GM23338 (cell line): ENCODE measurements around the gene LAMA4. TPM values are rescaled to one million over a fixed set of nuclear protein-coding genes. Genes with fewer than 3 reads are reported as not detected.

Experiments used
- ATAC-seq: fragments of 200-7000 bp; cut with Tn5 transposase; 3 replicates; pipeline ENCODE4 v1.9.1; 2020
- DNase-seq: peaks from one replicate; pipeline ENCODE4 v3.0.0-alpha.2; 2015; ENCODE audit warnings: low spot score
- H2AFZ ChIP-seq: fragments of 200-600 bp; sonication (generic); 2 replicates; pipeline ENCODE4 v1.8.0; 2016; ENCODE audit warnings: antibody characterized with exemption, mild to moderate bottlenecking, moderate library complexity
- H3F3A ChIP-seq: fragments of 200-600 bp; sonication (generic); replicated peaks from 2 replicates; pipeline ENCODE4 v1.8.0; 2017; ENCODE audit warnings: antibody characterized with exemption, mixed run types, low read depth
- H3K27ac ChIP-seq: fragments of 200-600 bp; sonication (generic); 2 replicates; pipeline ENCODE4 v1.6.1; 2016; ENCODE audit warnings: low read depth
- H3K27me3 ChIP-seq: fragments of 200-600 bp; sonication (generic); 2 replicates; pipeline ENCODE4 v1.8.0; 2016; ENCODE audit warnings: mild to moderate bottlenecking, mixed run types, moderate library complexity; ENCODE audit not compliant: insufficient read depth
- H3K36me3 ChIP-seq: fragments of 200-600 bp; sonication (generic); 2 replicates; pipeline ENCODE4 v1.8.0; 2016; ENCODE audit warnings: mild to moderate bottlenecking; ENCODE audit not compliant: insufficient read depth
- H3K4me1 ChIP-seq: fragments of 200-600 bp; sonication (generic); 2 replicates; pipeline ENCODE4 v1.8.0; 2016; ENCODE audit warnings: mild to moderate bottlenecking, moderate library complexity; ENCODE audit not compliant: insufficient read depth
- H3K4me2 ChIP-seq: fragments of 200-600 bp; sonication (generic); 2 replicates; pipeline ENCODE4 v1.7.1; 2017; ENCODE audit warnings: mixed run types
- H3K4me3 ChIP-seq: fragments of 200-600 bp; sonication (generic); 2 replicates; pipeline ENCODE4 v1.6.1; 2016; ENCODE audit warnings: mixed run types
- H3K79me2 ChIP-seq: fragments of 200-600 bp; sonication (generic); replicated peaks from 2 replicates; pipeline ENCODE4 v1.8.0; 2017; ENCODE audit warnings: mild to moderate bottlenecking; ENCODE audit not compliant: insufficient read depth
- H3K9me2 ChIP-seq: fragments of 200-600 bp; sonication (generic); 2 replicates; pipeline ENCODE4 v1.8.0; 2017; ENCODE audit not compliant: insufficient read depth
- H4K20me1 ChIP-seq: fragments of 200-600 bp; sonication (generic); replicated peaks from 2 replicates; pipeline ENCODE4 v1.8.0; 2017; ENCODE audit warnings: mild to moderate bottlenecking; ENCODE audit not compliant: insufficient read depth
- H3K27ac Mint-ChIP-seq: 2 replicates; pipeline ENCODE4 v1.8.0; 2020; ENCODE audit warnings: inconsistent platforms, mild to moderate bottlenecking, moderate library complexity, mixed read lengths
- H3K27me3 Mint-ChIP-seq: 3 replicates; pipeline ENCODE4 v1.8.0; 2022; ENCODE audit warnings: low read depth, mild to moderate bottlenecking, moderate library complexity, mixed read lengths, inconsistent platforms; ENCODE audit not compliant: insufficient read depth, poor library complexity
- H3K36me3 Mint-ChIP-seq: 3 replicates; pipeline ENCODE4 v1.8.0; 2021; ENCODE audit warnings: low read depth, mild to moderate bottlenecking, inconsistent platforms, moderate library complexity, mixed read lengths
- H3K4me1 Mint-ChIP-seq: 3 replicates; pipeline ENCODE4 v1.8.0; 2020; ENCODE audit warnings: mild to moderate bottlenecking, inconsistent platforms, mixed read lengths
- H3K4me3 Mint-ChIP-seq: 3 replicates; pipeline ENCODE4 v1.8.0; 2021; ENCODE audit warnings: moderate library complexity, mild to moderate bottlenecking, inconsistent platforms, mixed read lengths
- H3K9me3 Mint-ChIP-seq: 3 replicates; pipeline ENCODE4 v1.8.0; 2020; ENCODE audit warnings: moderate library complexity, mild to moderate bottlenecking, inconsistent platforms, mixed read lengths
- CREB1 ChIP-seq: fragments of 250-450 bp; sonication (Bioruptor Pico); IDR thresholded peaks from 2 replicates; pipeline ENCODE4 v1.5.0; 2020; ENCODE audit warnings: low read depth, mild to moderate bottlenecking, moderate library complexity
- CTCF ChIP-seq, 2 experiments: fragments of 200-600 bp in 1 of 2; sonication (generic) in 1 of 2; conservative IDR thresholded peaks; 2 replicates each; pipeline versions ENCODE4 v1.5.1 to v1.6.1; 2016 to 2017; ENCODE audit warnings: antibody characterized with exemption in 2 of 2, low read depth in 2 of 2, mild to moderate bottlenecking in 2 of 2, moderate library complexity in 1 of 2
- EZH2phosphoT487 ChIP-seq: fragments of 200-600 bp; sonication (generic); IDR thresholded peaks from one replicate; pipeline ENCODE4 v1.8.1; 2018; ENCODE audit warnings: antibody characterized with exemption; ENCODE audit not compliant: unreplicated experiment
- POLR2AphosphoS5 ChIP-seq: IDR thresholded peaks from 2 replicates; pipeline ENCODE4 v1.6.1; 2016; ENCODE audit warnings: antibody characterized with exemption, low read depth
- REST ChIP-seq: IDR thresholded peaks from one replicate; pipeline ENCODE4 v1.6.1; 2018; ENCODE audit warnings: antibody characterized with exemption; ENCODE audit not compliant: unreplicated experiment
- STAT1 ChIP-seq: IDR thresholded peaks from one replicate; pipeline ENCODE4 v1.6.1; 2016; ENCODE audit warnings: antibody characterized with exemption; ENCODE audit not compliant: unreplicated experiment
- polyA plus RNA-seq: library from polyadenylated mRNA; unstranded; fragments of >200 nt; fragmentation: Nextera tagmentation; extraction: Ambion mirVana; gene quantifications from 2 replicates; pipeline ENCODE4 v1.2.1, GENCODE V29; 2016
- total RNA-seq: library from RNA; depleted of rRNA; stranded (reverse); fragments of >200 nt; shearing (Covaris generic); gene quantifications from 2 replicates; pipeline ENCODE4 v1.2.3, GENCODE V29; 2014

The LAMA4 gene
- total and polyA plus RNA-seq, 2 experiments from 2014 or later: 1.7 to 2.8 TPM

- TF ChIP-seq REST (no peak), CTCF (conservative IDR thresholded peaks at IDR 0.05; ENCODE audit: low read depth in 2 of 2) (no peak)
Measured at GRCh38 chr6:112279031-112279935, 24.9 kb upstream of the LAMA4 start (continued).

- H3K4me2 ChIP-seq: no peak overlapping the region
- ATAC-seq (no peak), DNase-seq (no peak)
- H3K4me1 Mint-ChIP-seq: peaks cover 3% of the 10 kb centered on the region; the same call in 1 of the 3 replicates
- no peaks in the 10 kb centered on the region for H3K27me3 Mint-ChIP-seq
- H3K36me3 Mint-ChIP-seq: no peaks in the 10 kb centered on the region
- no peak overlapping the region for H3K27ac ChIP-seq
- H2AFZ ChIP-seq: peak overlapping the region; percentile 34; the same call in 1 of the 2 replicates
- no peak overlapping the region for H3K27ac Mint-ChIP-seq
- H3K9me2 ChIP-seq: 0 out of 2 replicates have a peak, but pooled peaks cover 2% of the 10 kb centered on the region
- H3K4me1 ChIP-seq: no peaks in the 10 kb centered on the region; the same call in 1 of the 2 replicates
- no peaks in the 10 kb centered on the region for H3F3A ChIP-seq
- no peaks in the 10 kb centered on the region for H4K20me1 ChIP-seq
- no peaks in the 10 kb centered on the region for H3K9me3 Mint-ChIP-seq
- no peak overlapping the region for H3K4me3 Mint-ChIP-seq
- no peaks in the 10 kb centered on the region for H3K36me3 ChIP-seq
- no peaks in the 10 kb centered on the region for H3K27me3 ChIP-seq
- H3K4me3 ChIP-seq: no peak overlapping the region
- H3K79me2 ChIP-seq: no peaks in the 10 kb centered on the region
- no peak for TF ChIP-seq REST
- no peak for TF ChIP-seq EZH2phosphoT487
- no peak for TF ChIP-seq STAT1
- no peak for TF ChIP-seq CREB1 (CRISPR knock-in tag)
- TF ChIP-seq POLR2AphosphoS5: no peak
- TF ChIP-seq CTCF (conservative IDR thresholded peaks at IDR 0.05; ENCODE audit: low read depth in 2 of 2): no peak
Measured at GRCh38 chr6:112275365-112275764, 21.0 kb upstream of the LAMA4 start.
